ENCODE data around the gene GALNT14.

Gene GALNT14

DNA sequence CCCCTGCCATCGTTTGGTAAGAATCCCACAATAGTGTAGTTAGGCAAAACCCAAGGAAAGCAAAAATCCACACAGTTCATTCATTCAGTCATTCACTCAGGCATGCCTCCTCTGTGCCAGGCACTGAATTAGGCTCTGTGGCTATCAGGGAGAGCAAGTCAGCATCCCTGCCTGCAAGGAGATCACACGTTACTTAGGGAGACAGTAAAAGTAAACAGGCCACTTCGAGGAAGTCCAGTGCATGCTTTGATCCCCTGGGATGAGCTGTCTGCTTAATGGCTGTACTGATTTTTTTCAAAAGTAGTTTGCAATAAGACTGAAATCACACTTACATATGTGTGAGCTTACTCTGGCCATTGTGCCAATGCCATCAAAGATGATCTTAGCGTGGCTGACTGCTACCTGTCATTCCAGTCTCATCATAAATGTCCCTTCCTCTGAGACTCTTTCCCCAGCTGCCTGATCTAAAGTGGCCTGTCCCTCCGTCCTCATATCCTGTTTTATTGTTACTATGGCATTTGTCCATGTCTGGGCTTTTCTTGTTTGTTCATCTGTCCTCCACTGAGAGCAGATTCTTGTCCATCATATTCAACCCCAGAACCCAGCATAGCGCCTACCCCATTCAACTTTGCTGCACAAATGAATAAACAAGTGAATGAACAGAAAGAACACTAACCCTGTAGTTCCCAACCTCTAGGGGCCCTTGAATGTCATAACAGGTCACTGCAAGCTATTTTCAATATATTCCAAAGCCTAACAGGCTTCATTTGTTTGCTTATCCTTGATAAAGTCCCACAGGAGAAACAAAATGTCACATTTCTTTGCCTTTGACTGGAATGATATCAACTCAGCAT, 84.1 kb downstream of the GALNT14 start:
- DNase-seq, result no peak

GRCh38 chr2:31052284-31052683, 86.0 kb downstream of the GALNT14 start:
- no peak for DNase-seq

DNA sequence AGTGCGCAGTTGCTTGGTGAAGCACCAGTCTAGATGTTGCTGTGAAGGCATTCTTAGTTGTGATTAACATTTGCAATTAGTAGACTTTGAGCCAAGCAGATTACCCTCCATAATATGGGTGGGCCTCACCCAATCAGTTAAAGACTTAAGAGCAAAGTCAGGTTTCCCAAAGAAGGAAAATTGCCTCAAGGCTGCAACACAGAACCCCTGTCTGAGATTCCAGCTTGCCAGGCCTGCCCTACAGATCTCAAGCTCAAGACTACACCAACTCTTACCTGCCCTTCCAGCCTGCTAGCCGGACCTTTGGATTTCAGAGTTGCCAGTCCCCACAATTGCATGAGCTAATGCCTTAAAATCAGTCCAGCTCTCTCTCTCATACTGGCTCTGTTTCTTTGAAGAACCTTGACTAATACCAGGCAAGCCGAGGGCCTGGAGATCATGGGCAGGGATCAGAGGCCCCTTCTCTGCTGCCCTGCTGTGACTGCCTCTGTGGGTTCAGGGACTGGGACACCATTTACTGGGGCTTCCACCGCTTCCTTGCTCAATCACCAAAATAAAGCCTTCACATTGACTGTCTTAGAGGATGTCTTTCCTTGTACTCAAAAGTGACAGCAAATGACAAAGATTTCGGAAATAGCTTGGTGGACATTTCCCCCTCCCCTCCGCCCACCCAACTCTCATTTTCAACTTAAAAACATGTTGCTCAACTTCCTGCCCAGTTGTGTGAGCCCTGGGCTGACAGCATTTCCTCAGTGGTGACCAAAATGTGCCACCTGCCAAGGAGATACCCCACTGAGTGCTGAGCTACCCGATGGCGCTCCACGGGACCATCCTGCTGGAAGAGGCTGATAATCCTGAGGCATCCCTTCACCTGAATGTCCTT, 86.7 kb downstream of the GALNT14 start:
- DNase-seq, result no peak

DNA sequence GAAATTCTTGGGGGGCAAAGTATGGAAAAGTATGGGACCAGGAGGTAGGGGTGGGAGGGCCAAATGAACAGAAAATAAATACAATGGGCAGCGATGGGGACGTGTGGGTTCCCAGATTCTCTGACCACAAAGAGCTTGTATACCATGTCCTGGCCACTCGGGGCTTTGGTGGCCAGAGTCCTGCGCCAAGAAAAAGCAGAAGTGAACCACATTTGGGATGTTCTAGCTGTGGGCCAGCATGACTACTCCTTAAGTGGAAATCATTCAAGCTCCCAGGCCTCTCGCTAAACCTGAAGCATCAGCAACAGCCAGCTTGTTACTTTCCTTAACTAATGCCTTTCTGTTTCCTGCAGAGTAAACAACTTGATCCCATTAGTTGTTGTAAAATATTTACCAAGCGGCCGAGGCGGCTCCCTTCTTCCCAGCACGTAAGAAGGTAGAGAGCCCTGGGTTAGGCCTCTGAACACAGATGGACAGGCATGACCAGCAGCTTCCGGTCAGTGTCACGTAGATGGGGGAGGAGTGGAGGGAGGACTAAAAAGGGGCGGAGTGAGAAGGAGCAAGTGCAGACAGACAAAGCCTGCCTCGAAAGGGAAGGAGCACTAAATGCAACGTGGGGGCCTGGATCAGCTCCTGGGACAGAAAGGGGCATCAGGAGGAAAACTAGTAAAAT, 88.2 kb downstream of the GALNT14 start:
- no peak for DNase-seq

- DNase-seq, result no peak
Measured at GRCh38 chr2:31049264-31049663, 89.0 kb downstream of the GALNT14 start.

- DNase-seq, result no peak
Measured at GRCh38 chr2:31047599-31047998, 90.6 kb downstream of the GALNT14 start.

- DNase-seq, result no peak
Measured at GRCh38 chr2:31038385-31038784, 99.9 kb downstream of the GALNT14 start.

DNA sequence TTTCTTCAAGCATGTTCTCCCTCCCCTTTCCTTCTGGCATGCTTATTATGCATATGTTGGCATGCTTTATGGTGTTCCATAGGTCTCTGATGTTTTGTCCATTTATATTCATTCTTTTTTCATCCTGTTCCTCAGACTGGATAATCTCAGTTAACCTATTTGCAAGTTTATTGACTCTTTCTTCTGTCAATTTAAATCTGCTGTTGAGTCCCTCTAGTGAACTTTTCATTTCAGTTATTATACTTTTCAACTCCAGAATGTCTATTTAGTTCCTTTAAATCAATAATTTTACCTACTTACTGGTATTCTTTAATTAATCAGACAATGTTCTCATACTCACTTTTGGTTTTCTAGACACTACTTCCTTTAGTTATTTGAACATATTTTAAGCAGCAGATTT, 101.2 kb downstream of the GALNT14 start:
- no peak for DNase-seq

DNA sequence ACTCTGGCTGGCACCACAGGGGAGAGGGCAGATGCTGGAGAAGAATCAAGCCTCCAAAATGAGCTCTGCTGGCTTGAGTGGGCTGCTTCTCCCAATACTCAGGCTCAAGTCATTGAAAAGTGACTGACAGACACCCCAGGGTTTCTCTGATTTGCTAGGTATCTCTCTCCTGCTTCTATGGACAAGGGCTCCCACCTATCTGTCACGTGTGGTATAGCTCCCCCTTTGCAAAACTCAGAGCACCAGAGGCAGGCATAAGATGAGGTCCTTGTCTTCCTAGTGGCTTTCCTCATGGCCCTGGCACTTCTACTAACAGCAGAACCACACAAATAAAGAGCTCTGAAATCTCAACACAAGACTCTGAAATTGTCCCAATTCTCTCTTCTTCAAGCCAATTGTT, 105.2 kb downstream of the GALNT14 start:
- DNase-seq, result no peak

DNA sequence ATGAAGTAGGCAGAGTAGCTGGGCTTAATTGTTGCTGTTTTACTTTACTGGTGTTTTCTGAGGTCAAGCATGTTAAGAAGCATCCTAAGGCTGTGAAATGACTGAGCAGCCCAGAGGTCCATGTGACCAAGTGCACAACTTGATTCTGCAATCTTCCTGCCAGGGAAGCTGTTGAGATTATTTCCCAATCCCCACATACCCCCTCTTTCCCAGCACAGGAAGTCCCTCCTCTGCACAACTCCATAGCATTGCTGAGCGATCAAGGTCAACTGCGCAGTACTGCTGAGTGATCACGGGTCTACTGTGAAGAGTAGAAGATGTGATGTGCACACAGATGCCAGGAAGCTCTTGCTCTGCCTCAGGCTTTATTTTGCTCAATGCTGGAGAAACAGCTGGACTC, 105.8 kb downstream of the GALNT14 start:
- no peak for DNase-seq

DNA sequence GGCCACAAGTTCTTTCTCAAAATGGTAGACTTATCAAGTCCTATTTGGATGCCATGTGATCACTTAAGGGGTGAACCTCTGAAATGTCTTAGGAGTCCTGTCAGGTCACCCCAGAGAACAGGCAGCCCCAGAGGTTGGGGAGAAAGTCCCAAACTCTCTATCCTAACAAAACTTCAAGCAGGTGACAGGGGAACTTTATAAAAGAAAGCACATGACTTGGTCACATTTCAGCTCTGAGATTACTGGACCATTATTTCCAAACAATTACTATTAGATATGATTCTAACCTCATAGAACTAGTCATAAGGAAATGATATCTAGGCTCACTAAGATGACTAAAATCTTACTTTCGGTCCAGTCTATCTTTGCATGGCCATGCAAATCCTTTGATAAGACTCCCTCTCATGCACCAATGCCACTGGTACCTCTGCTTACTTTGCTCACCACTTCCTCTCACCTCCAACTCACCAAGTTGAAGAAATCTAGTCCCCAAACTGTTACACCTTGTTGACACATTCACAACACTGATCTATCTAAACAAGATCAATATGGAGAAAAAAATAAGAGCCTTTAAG, 107.0 kb downstream of the GALNT14 start:
- DNase-seq, result no peak

DNA sequence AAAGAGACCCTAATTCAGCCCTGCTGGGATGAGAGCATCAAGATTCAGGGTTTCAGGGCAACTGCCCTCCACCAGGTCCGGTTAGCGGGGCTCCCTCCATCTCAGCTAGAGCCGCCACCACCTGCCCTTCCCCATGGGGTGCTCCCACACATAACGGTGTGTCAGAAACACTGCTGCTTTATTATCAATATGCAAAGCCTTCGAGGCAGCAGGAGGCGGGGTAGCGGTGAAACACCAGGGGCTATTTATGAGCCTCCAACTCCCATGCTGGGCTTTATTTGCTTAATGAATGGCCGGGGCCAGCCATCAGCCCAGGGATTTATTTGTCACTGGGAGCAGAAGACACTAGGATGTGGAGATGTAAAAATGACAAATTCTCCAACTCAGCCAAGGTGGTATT, 109.8 kb downstream of the GALNT14 start:
- no peak for DNase-seq

GRCh38 chr2:31027549-31027948, 110.7 kb downstream of the GALNT14 start:
- no peak for DNase-seq

GRCh38 chr2:31023541-31023940, 114.7 kb downstream of the GALNT14 start:
- no peak for DNase-seq

DNA sequence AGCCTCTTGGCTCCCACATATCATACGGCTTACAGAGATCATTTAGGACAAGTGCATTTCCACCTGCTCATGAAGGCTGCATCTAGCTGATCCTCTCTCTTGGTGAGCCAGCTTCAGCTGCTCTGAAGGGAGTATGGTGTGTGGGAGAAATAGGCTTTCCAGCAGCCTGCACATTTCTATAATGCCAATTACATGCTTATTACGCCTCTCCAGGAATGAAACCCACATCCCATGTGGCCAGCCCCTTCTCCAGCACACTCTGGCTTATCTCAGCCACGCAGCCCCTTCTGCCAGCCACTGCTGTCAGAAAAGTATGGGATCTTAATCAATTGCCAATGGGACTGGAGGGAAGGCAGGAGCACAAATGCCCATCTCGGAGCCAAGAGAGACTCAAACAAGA, 117.5 kb downstream of the GALNT14 start:
- DNase-seq, result no peak

DNA sequence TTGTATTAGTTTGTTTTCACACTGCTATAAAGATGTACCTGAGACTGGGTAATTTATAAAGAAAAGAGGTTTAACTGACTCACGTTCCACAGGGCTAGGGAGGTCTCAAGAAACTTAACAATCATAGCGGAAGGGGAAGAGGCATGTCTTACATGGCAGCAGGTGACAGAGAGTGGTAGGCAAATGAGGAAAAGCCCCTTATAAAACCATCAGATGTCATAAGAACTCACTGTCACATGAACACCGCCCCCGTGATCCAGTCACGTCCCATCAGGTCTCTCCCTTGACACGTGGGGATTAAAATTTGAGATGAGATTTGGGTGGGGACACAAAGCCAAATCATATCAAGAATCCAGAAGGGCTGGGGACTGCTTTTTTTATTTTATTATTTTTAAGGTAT, 120.0 kb downstream of the GALNT14 start:
- DNase-seq, result no peak

DNA sequence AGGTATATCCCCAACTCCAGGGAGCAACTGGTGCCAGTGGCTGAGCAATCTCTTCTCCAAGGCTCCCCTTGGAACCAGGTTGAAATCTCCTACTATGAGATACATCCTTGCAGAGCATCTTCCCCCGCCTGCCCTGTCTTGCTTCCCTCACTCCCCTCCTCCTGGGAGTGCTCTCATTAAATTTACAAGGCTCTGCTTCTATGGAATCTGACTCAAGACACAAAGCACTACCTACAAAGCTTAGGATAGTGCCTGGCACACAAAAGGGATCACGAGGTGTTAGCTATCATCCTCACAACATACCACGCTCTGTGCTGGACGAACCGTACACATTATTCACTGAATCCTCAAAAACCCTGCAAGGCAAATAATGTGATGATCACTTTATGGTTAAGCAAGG, 121.6 kb downstream of the GALNT14 start:
- no peak for DNase-seq

GRCh38 chr2:31014516-31014915, 123.7 kb downstream of the GALNT14 start:
- DNase-seq, result no peak

DNA sequence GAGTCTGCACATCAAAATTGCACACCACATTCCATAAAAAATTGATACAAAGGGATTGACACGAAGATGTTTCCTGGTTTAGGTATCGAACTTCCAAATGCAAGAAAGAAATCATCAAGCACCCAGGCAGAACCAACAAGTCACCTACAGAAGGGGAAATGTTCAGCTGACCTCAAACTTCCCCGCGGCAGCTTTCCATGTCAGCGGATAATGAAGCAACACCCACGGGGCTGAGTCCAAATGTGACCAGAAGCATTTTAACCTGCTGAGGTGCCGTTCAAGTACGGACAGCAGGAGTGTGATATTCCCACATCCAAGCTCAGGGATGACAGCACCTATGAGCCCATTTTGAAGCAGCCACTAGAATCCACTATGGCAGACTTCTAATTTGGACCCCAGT, 124.9 kb downstream of the GALNT14 start:
- DNase-seq, result no peak

- no peak for DNase-seq
Measured at GRCh38 chr2:31012406-31012805, 125.8 kb downstream of the GALNT14 start.

GRCh38 chr2:31011587-31011986, 126.7 kb downstream of the GALNT14 start:
- DNase-seq, result no peak

GRCh38 chr2:31008561-31009114, 129.6 kb downstream of the GALNT14 start:
- no peak for DNase-seq

DNA sequence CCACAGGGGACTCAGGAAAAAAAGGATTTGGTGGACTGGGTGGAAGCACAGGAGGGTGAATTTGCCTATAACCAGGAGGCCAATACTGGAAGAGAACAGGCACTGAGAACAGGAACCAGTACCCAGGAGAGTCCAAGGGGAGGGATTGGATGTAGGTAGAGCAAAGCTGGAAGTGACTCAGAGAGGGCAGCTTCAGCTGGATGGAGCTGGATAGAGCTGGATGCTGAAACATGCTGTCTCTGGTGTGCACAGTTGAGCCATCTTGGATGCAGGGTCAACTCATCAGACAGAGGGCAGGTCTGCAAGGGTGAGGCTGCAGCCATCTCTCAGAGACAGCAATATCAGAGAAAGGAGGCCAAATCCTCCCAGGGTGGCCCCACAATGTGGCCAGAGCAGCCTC, 134.0 kb downstream of the GALNT14 start:
- no peak for DNase-seq

Data from T1000 (cell line).